SU-DHL-6 (cell line): ENCODE measurements around the gene C16orf54.
"Not testable (repeated sequence)": the region's sequence is repeated elsewhere in the genome, so short reads cannot be mapped to it uniquely, and the experiment has no call there.

ENCODE experiments used
- H2AFZ ChIP-seq: fragments of 200-600 bp; sonication (generic); 2 replicates; pipeline ENCODE4 v1.6.1; 2014; ENCODE audit warnings: low read depth, mild to moderate bottlenecking, moderate library complexity, mixed read lengths, antibody characterized with exemption, low read length; ENCODE audit not compliant: severe bottlenecking
- H3F3A ChIP-seq: fragments of 200-600 bp; shearing (Covaris generic); 2 replicates; pipeline ENCODE4 v1.6.0; 2016; ENCODE audit warnings: antibody characterized with exemption, mild to moderate bottlenecking; ENCODE audit not compliant: insufficient read depth
- H3K27ac ChIP-seq: fragments of 200-600 bp; sonication (generic); 2 replicates; pipeline ENCODE4 v1.5.1; 2016; ENCODE audit warnings: low read depth, mild to moderate bottlenecking, low read length, moderate library complexity, mixed read lengths
- H3K27me3 ChIP-seq: fragments of 200-600 bp; sonication (generic), shearing (Covaris generic); 2 replicates; pipeline ENCODE4 v1.6.0; 2014; ENCODE audit warnings: mild to moderate bottlenecking, low read length
- H3K36me3 ChIP-seq: fragments of 200-600 bp; sonication (generic); 2 replicates; pipeline ENCODE4 v1.6.1; 2014; ENCODE audit warnings: mild to moderate bottlenecking, low read length, mixed read lengths
- H3K4me2 ChIP-seq: fragments of 300-600, 200-600 bp; shearing (Covaris generic), sonication (generic); 2 replicates; pipeline ENCODE4 v1.6.0; 2014; ENCODE audit warnings: low read length, low read depth, mild to moderate bottlenecking; ENCODE audit not compliant: poor library complexity, severe bottlenecking
- H3K4me3 ChIP-seq: fragments of 200-600 bp; sonication (generic); 2 replicates; pipeline ENCODE4 v1.5.1; 2014; ENCODE audit warnings: antibody characterized with exemption, low read length, mild to moderate bottlenecking, mixed read lengths; ENCODE audit not compliant: insufficient read depth, poor library complexity, severe bottlenecking
- H3K79me2 ChIP-seq: fragments of 200-600 bp; sonication (generic); 2 replicates; pipeline ENCODE4 v1.6.1; 2014; ENCODE audit warnings: mild to moderate bottlenecking, low read length, moderate library complexity; ENCODE audit not compliant: insufficient read depth
- H3K9ac ChIP-seq: fragments of 200-600 bp; sonication (generic); 2 replicates; pipeline ENCODE4 v1.7.0; 2014; ENCODE audit warnings: mild to moderate bottlenecking, low read length
- H3K9me2 ChIP-seq: fragments of 200-600 bp; sonication (generic); replicated peaks from 2 replicates; pipeline ENCODE4 v1.6.1; 2014; ENCODE audit warnings: low read length; ENCODE audit not compliant: insufficient read depth
- H3K9me3 ChIP-seq: fragments of 200-600 bp; sonication (generic); 2 replicates; pipeline ENCODE4 v1.6.1; 2014; ENCODE audit warnings: low read length, mixed read lengths; ENCODE audit not compliant: insufficient read depth
- H4K20me1 ChIP-seq: fragments of 200-600 bp; sonication (generic); 2 replicates; pipeline ENCODE4 v1.6.1; 2014; ENCODE audit warnings: low read depth, mild to moderate bottlenecking, antibody characterized with exemption, low read length, moderate library complexity, mixed read lengths
- EZH2phosphoT487 ChIP-seq: fragments of 200-600 bp; sonication (generic), shearing (Covaris generic); conservative IDR thresholded peaks from 2 replicates; pipeline ENCODE4 v1.6.1; 2018; ENCODE audit warnings: mild to moderate bottlenecking, antibody characterized with exemption, low read length, moderate library complexity, mixed read lengths
- TF ChIP-seq, protein P1 (sequence below): fragments of 200-600 bp; sonication (generic); IDR thresholded peaks from one replicate; pipeline ENCODE4 v1.5.1; 2017; ENCODE audit warnings: antibody characterized with exemption, mild to moderate bottlenecking, low read length, moderate library complexity; ENCODE audit not compliant: insufficient read depth, poor library complexity, severe bottlenecking

The C16orf54 gene

DNA sequence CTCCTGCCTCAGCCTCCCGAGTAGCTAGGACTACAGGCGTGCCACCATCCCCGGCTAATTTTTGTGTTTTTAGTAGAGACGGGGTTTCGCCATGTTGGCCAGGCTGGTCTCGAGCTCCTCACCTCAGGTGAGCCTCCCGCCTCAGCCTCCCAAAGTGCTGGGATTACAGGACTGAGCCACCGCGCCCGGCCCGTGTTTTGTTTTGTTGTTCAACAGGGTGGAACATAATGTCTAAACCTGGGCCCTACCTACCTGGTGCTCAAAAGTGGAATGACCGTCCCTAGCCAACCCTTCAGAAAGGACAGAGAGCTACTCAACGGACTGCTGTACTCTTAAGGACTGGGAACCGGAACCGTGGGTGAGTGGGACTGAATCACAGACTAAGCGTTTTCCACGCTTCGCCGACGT lies 44.0 kb upstream of the C16orf54 start:
- Histone ChIP-seq H3K27ac (peak overlapping the region; percentile 60), H3K79me2 (peaks cover 42% of the 10 kb centered on the region), H3K9me2 (no peaks in the 10 kb centered on the region)

GRCh38 chr16:29787155-29787554 lies 41.4 kb upstream of the C16orf54 start:
- not testable (repeated sequence) for H3K36me3 ChIP-seq, H3K27me3 ChIP-seq, H3K9me3 ChIP-seq, H3K4me2 ChIP-seq, H4K20me1 ChIP-seq, H3F3A ChIP-seq, H3K9me2 ChIP-seq, H3K27ac ChIP-seq, H2AFZ ChIP-seq, H3K4me3 ChIP-seq, H3K9ac ChIP-seq
- H3K79me2 ChIP-seq = peaks cover 16% of the 10 kb centered on the region

More for the DNA sequence above, 44.0 kb upstream of the C16orf54 start:
- TF ChIP-seq, protein P1, sequence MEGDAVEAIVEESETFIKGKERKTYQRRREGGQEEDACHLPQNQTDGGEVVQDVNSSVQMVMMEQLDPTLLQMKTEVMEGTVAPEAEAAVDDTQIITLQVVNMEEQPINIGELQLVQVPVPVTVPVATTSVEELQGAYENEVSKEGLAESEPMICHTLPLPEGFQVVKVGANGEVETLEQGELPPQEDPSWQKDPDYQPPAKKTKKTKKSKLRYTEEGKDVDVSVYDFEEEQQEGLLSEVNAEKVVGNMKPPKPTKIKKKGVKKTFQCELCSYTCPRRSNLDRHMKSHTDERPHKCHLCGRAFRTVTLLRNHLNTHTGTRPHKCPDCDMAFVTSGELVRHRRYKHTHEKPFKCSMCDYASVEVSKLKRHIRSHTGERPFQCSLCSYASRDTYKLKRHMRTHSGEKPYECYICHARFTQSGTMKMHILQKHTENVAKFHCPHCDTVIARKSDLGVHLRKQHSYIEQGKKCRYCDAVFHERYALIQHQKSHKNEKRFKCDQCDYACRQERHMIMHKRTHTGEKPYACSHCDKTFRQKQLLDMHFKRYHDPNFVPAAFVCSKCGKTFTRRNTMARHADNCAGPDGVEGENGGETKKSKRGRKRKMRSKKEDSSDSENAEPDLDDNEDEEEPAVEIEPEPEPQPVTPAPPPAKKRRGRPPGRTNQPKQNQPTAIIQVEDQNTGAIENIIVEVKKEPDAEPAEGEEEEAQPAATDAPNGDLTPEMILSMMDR = no peak
- no peak for TF ChIP-seq EZH2phosphoT487
- Histone ChIP-seq H2AFZ (peak overlapping the region; percentile 84), H3K4me2 (peak overlapping the region; percentile 71), H3K27me3 (no peaks in the 10 kb centered on the region), H3K9me3 (no peaks in the 10 kb centered on the region), H3K4me3 (peak overlapping the region; percentile 67), H4K20me1 (peaks cover 7% of the 10 kb centered on the region; the same call in 1 of the 2 replicates), H3F3A (peaks cover 4% of the 10 kb centered on the region; the same call in 1 of the 2 replicates), H3K36me3 (peaks cover 7% of the 10 kb centered on the region; the same call in 1 of the 2 replicates), H3K9ac (peak overlapping the region; percentile 99)

DNA sequence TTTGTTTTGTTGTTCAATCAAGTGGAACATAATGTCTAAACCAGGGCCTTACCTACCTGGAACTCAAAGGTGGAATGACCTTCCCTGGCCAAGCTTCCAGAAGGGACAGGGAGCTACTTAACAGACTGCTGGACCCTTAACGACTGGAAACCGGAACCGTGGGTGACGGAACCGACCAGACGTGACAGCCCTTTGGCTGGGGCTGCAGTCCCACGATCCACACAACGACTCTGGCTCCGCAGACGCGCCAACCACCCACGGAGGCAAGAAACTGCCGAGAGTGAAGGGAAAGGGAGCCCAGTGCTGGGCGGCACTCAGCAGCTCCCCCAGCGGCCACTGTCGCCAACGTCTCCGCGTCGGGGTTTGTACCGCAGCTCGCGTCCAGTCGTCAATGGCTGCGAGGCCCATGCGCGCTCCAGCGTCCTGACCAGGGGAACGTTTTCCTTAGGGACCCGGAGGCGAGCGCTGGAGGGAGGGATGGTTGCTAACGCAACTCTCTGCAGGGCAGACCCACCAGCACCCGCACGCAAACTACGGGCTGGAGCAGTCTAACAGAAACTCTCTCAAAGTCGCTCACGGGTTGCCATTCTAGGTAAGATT lies 39.2 kb upstream of the C16orf54 start:
- H3K36me3 ChIP-seq = no peaks in the 10 kb centered on the region
- no peaks in the 10 kb centered on the region for H3K9me3 ChIP-seq
- peak overlapping the region; percentile 29 for H3K4me2 ChIP-seq
- H3K79me2 ChIP-seq = no peaks in the 10 kb centered on the region
- TF ChIP-seq EZH2phosphoT487 = no peak
- TF ChIP-seq, protein P1 = peak; percentile 68
- H3K27me3 ChIP-seq = no peaks in the 10 kb centered on the region
- peaks cover 4% of the 10 kb centered on the region; the same call in 1 of the 2 replicates for H3F3A ChIP-seq
- H3K4me3 ChIP-seq = no peak overlapping the region
- peak overlapping the region; percentile 95 for H2AFZ ChIP-seq
- H4K20me1 ChIP-seq = no peaks in the 10 kb centered on the region
- H3K27ac ChIP-seq = no peak overlapping the region
- no peaks in the 10 kb centered on the region for H3K9me2 ChIP-seq
- no peak overlapping the region for H3K9ac ChIP-seq

DNA sequence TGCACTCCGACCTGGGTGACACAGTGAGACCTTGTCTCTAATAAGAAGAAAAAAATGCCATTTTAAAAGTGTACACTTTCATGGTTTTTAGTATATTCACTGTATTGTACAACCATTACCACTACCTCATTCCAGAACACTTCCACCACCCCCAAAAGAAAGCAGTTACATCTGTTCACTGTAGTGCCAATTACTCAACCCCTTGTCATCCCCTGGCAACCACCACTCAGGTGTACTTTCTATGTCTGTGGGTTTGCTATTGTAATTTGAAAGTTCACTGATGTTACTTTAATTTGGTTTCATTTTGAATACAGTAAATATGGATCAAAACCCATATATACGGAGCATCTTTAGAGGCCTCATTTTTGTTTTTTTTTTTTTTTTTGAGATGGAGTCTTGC lies 38.4 kb upstream of the C16orf54 start:
- no peaks in the 10 kb centered on the region for H3K36me3 ChIP-seq
- H3K9me3 ChIP-seq = no peaks in the 10 kb centered on the region
- H3K4me3 ChIP-seq = no peak overlapping the region
- peaks cover 4% of the 10 kb centered on the region; the same call in 1 of the 2 replicates for H3F3A ChIP-seq
- no peak overlapping the region for H3K27ac ChIP-seq
- H2AFZ ChIP-seq = no peak overlapping the region
- no peak overlapping the region for H3K4me2 ChIP-seq
- H3K79me2 ChIP-seq = no peaks in the 10 kb centered on the region
- no peaks in the 10 kb centered on the region for H3K27me3 ChIP-seq
- no peaks in the 10 kb centered on the region for H3K9me2 ChIP-seq
- no peak overlapping the region for H3K9ac ChIP-seq
- no peaks in the 10 kb centered on the region for H4K20me1 ChIP-seq
- no peak for TF ChIP-seq EZH2phosphoT487
- TF ChIP-seq, protein P1 = no peak

DNA sequence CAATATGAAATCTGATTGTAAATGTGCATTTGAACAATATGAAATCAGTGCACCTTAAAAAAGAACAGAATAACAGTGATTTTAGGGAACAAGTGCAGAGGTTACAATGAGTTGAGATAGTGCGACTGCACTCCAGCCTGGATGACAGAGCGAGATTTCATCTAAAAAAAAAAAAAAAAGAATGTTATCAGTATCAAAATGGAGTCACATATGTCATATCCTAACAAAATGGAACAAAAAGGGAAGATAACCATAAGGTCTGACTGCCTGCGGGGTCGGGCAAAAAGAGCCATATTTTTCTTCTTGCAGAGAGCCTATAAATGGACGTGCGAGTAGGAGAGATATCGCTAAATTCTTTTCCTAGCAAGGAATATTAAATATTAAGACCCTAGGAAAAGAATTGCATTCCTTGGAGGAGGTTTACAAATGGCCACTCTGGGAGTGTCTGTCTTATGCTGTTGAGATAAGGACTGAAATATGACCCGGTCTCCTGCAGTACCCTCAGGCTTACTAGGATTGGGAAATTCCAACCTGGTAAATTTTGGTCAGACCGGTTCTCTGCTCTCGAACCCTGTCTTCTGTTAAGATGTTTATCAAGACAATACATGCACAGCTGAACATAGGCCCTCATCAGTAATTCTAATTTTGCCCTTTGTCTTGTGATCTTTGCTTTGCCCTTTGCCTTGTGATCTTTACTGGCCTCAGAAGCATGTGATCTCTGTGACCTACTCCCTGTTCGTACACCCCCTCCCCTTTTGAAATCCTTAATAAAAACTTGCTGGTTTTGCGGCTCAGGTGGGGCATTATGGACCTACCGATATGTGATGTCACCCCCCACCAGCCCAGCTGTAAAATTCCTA lies 37.5 kb upstream of the C16orf54 start:
- not testable (repeated sequence) for H4K20me1 ChIP-seq, H3K36me3 ChIP-seq, H3K27ac ChIP-seq, H3K9me3 ChIP-seq, H3K9ac ChIP-seq, H3F3A ChIP-seq, H3K4me2 ChIP-seq, H3K9me2 ChIP-seq, H3K79me2 ChIP-seq, H2AFZ ChIP-seq, H3K27me3 ChIP-seq, H3K4me3 ChIP-seq
